NCI-H2227 (cell line): ENCODE measurements around the gene NDUFS7.

ENCODE experiments used
- DNase-seq: peaks from one replicate; lab custom pipeline; 2025; ENCODE audit not compliant: unreplicated experiment; lab: John Stamatoyannopoulos, UW

Gene NDUFS7

DNA sequence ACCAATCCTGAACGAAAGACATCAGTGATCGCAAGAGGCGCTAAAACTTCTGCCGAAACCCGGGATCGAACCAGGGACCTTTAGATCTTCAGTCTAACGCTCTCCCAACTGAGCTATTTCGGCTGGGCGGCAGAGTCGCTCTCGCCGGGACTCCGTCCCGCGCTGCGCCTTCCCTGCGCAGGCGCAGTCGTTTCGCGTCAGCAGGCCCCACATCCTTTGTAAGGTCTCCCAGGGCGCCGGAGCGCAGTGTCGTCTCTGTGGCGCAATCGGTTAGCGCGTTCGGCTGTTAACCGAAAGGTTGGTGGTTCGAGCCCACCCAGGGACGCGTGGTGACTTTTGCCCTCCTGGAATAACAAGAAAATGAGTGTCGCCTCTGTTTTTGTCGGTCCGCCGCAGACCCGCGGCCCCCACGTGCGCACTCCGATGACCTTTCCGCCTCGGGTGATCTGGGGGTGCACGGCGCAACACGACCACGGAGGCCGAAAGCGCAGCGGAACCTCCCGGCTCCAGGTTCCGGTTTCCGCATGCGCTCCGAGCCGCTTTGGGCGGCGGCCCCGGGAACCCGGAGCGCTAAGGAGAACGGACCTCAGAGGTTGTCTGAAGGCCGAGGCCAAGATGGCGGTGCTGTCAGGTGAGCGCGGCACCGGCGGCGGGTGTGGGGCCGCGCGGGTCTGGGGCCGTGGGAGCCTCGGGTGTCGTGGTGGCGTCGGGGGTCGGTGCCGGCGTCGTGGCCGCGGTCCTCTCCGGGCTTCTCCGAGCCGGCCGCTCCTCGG is at the start of gene NDUFS7:
TSS of gene NDUFS7 (plus strand) at position 596 of the 773 bp plus-strand sequence. CDS start at position 616, 20 bp downstream.
- peak; percentile 91 for DNase-seq

GRCh38 chr19:1336079-1336684 is 47.5 kb upstream of the NDUFS7 start:
- DNase-seq: no peak

GRCh38 chr19:1340681-1341469 is 42.8 kb upstream of the NDUFS7 start:
- DNase-seq: no peak

- DNase-seq: no peak
These were observed 40.7 kb upstream of the NDUFS7 start for GRCh38 chr19:1343041-1343440.

DNA sequence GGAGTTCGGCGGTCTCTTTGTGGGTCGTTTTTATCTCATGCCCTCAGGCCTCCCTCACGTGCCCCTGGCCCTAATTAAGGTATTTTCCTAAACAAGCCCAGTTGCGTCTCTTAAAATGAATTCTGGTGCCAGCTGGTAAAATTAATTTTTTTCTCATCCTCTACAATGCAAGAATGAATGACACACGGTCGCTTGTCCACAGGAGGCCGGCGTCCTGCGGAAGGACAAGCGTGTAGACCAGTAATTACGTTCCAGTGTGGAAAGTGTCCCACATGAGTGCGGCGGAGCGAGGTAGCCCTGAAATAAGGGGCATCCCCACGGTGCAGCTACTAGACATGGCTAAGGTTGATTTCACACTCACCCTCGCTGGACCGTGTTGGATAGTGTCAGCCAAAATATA is 34.5 kb upstream of the NDUFS7 start:
- no peak for DNase-seq

DNA sequence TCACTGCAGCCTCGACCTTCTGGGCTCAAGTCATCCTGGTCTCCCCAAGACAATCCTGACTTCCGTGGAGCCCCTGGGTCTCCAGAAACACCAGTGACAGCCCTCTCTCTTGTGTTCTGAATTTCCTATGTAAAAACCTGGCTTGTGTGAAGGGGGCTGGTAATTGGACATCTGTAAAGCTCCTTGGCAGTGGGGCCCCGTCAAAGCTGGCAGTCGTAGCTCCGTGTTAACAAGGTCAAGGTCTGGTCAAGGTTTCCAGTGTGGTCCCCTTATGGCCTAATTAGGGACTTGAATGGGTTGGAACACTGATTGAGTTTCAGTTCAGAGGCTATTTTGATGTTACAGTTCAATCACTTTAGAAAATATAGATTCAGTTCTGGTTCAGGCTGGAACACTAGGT is 32.8 kb upstream of the NDUFS7 start:
- DNase-seq: peak; percentile 45

- peak; percentile 86 for DNase-seq
These were observed 32.3 kb upstream of the NDUFS7 start for GRCh38 chr19:1351381-1351851.

GRCh38 chr19:1353144-1353543 is 30.6 kb upstream of the NDUFS7 start:
- no peak for DNase-seq

DNA sequence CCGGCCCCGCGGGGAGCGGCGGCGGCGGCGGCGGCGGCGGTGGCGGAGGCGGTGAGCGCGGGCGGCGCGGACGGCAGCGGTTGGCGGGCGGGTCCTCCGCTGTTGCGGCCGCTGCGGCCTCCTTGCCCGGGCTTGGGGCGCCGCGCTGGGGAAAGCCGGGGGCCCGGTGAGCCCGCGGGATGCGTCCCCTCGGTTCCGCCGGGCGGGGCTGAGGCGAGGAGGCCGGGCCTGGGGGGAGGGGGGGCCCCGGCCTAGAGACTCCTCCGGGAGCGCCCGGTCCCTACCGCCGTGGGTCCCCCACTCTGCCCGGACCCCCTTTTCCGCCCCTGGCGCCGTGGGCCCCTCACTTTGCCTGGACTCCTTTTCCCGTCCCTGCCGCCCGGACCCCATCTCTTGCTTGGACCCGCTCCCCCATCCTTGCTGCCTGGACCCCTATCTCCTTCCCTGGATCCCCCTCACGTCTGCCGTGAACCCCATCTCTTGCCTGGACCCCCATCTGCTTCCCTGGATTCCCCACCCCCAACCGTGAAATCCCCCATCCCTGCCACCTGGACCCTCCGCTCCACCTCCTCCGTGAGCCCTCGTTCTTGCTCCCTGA is 28.6 kb upstream of the NDUFS7 start:
- no peak for DNase-seq

- no peak for DNase-seq
These were observed 27.9 kb upstream of the NDUFS7 start for GRCh38 chr19:1355568-1356507.

DNA sequence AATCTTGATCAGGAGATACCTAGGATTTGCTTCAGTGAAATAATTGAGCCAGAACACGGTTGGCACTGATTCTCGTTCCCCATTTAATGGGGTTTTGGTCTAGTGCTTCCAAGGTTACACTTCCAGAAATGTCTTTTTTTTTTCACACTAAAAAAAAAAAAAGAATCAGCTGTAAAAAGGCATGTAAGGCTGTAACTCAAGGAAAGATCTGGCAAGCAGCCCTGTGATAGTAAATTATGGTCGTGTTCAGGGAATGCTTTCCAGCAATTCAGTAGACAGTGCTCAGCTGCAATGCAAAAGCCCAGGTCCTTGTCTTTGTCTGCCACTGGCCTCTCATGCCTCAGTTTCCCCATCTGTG is 27.2 kb upstream of the NDUFS7 start:
- no peak for DNase-seq

GRCh38 chr19:1357531-1358109 is 26.1 kb upstream of the NDUFS7 start:
- DNase-seq: peak; percentile 71

DNA sequence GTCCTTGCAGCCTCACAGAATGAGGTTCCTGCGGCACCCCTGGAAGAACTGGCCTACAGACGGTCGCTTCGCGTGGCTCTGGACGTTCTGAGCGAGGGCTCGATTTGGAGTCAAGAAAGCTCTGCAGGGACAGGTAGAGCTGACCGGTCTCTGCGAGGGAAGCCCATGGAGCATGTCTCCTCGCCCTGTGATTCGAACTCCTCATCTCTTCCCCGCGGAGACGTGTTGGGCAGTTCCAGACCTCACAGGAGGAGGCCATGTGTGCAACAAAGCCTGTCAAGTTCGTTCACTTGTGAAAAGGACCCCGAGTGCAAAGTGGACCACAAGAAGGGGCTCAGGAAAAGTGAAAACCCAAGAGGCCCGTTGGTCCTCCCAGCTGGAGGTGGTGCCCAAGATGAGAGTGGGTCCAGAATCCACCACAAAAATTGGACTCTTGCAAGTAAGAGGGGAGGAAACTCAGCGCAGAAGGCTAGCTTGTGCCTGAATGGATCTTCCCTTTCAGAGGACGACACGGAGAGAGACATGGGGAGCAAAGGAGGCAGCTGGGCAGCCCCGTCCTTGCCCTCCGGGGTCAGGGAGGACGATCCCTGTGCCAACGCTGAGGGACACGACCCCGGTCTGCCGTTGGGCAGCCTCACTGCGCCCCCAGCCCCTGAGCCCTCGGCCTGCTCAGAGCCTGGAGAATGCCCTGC is 23.4 kb upstream of the NDUFS7 start:
- no peak for DNase-seq

- peak; percentile 57 for DNase-seq
These were observed 22.8 kb upstream of the NDUFS7 start for GRCh38 chr19:1360818-1361461.

- DNase-seq: peak; percentile 66
These were observed 21.9 kb upstream of the NDUFS7 start for GRCh38 chr19:1361601-1362386.

- no peak for DNase-seq
These were observed 21.1 kb upstream of the NDUFS7 start for GRCh38 chr19:1362387-1363257.

DNA sequence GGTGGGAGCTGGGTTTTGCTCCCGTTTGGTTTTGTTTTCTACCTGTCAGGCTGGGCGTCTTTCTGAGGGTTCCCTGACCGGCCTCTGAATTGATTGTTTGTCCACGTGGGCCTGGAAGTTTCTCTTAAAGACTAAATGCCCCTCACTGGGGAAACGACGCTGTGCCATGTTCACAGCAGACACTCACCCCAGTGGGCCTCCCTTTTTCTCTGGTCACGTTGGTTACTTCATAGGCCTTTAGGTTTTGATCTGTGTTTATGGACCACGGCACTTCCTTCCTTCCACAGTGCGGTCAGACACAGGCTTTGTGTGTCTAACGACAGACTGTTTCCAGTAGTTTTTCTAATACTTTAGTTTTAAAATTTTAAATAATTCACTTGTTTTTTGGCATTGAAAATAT is 20.1 kb upstream of the NDUFS7 start:
- no peak for DNase-seq
